Upper lobe of right lung (tissue), 1 donor: ENCODE measurements around the gene ZBTB7C. TPM values are rescaled to one million over a fixed set of nuclear protein-coding genes. Genes with fewer than 3 reads are reported as not detected.
A peak's percentile ranks its signal among the peaks of the same experiment; 100 is the strongest.

Experiments used
- ATAC-seq: fragments of 200-7000 bp; cut with Tn5 transposase; one replicate; pipeline ENCODE4 v1.9.1; 2020; ENCODE audit warnings: mild to moderate bottlenecking, moderate library complexity
- DNase-seq: peaks from one replicate; pipeline ENCODE4 v3.0.0-alpha.2; 2020
- H3K27ac ChIP-seq: fragments of 200-600 bp; one replicate; pipeline ENCODE4 v1.8.0; 2022
- H3K27me3 ChIP-seq: fragments of 200-600 bp; one replicate; pipeline ENCODE4 v1.8.0; 2022; ENCODE audit warnings: mild to moderate bottlenecking
- H3K36me3 ChIP-seq: fragments of 200-600 bp; one replicate; pipeline ENCODE4 v1.8.0; 2022
- H3K4me1 ChIP-seq: fragments of 200-600 bp; one replicate; pipeline ENCODE4 v1.8.0; 2022
- H3K4me3 ChIP-seq: fragments of 200-600 bp; one replicate; pipeline ENCODE4 v1.8.0; 2022; ENCODE audit warnings: mild to moderate bottlenecking
- H3K9me3 ChIP-seq: fragments of 200-600 bp; one replicate; pipeline ENCODE4 v1.8.0; 2022
- intact Hi-C: fragments of 100-400 bp; cut with DNase I; formaldehyde crosslinking; loops from one replicate; pipeline ENCODE4 v1.11.0; 2022
- total RNA-seq: library from RNA; stranded (reverse); fragmentation: NEBNext Ultra II Directional; extraction: Animal tissue kit (Norgen Biotek cat#: 25700); gene quantifications from one replicate; pipeline ENCODE4 v1.2.1, GENCODE V29; 2021
- TF ChIP-seq, protein P1 (sequence below): fragments of 200-600 bp; IDR thresholded peaks from one replicate; pipeline ENCODE4 v1.8.0; 2022; ENCODE audit warnings: antibody characterized with exemption
- donor health status: DM: no; HTN: yes; CAD: no; lungs with severe emphysema.

Gene ZBTB7C
- total RNA-seq, 1 donor from 2014 or later, result 17.7 TPM

GRCh38 chr18:48110797-48111196 lies 298.4 kb downstream of the ZBTB7C start:
- Histone ChIP-seq H3K36me3 (no peaks in the 10 kb centered on the region), H3K4me1 (peaks cover 4% of the 10 kb centered on the region), H3K27me3 (no peaks in the 10 kb centered on the region), H3K4me3 (no peak overlapping the region), H3K9me3 (no peaks in the 10 kb centered on the region), H3K27ac (no peak overlapping the region)
- no peak for ATAC-seq
- intact Hi-C loops, result no loop called here
- DNase-seq, result no peak
- TF ChIP-seq, protein P1, sequence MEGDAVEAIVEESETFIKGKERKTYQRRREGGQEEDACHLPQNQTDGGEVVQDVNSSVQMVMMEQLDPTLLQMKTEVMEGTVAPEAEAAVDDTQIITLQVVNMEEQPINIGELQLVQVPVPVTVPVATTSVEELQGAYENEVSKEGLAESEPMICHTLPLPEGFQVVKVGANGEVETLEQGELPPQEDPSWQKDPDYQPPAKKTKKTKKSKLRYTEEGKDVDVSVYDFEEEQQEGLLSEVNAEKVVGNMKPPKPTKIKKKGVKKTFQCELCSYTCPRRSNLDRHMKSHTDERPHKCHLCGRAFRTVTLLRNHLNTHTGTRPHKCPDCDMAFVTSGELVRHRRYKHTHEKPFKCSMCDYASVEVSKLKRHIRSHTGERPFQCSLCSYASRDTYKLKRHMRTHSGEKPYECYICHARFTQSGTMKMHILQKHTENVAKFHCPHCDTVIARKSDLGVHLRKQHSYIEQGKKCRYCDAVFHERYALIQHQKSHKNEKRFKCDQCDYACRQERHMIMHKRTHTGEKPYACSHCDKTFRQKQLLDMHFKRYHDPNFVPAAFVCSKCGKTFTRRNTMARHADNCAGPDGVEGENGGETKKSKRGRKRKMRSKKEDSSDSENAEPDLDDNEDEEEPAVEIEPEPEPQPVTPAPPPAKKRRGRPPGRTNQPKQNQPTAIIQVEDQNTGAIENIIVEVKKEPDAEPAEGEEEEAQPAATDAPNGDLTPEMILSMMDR, result no peak

DNA sequence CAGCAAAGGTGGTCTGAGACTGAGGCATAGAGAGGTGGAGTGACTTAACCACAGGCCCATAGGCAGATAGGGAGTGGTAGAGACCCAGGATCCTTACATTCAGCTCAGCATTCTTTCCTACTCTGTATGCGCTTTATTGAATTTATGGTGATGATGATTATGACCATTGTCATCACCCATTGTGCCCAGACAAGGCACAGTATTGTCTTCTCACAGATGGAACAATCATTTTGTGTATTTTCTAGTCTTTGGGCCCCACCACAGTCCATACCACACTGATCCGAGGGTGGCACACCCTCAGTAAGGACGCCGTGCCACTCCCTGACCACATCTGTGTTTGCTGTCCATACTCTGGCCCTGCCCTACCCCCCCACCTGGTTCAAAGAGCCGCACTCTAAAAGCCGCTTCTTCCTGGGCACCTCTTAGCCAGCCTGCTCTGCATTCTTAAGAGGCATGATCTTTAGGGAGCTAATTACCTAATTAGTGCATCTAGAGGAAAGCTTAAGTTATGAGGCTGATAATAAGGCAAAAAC lies 299.2 kb downstream of the ZBTB7C start:
- no peaks in the 10 kb centered on the region for H3K9me3 ChIP-seq
- no peaks in the 10 kb centered on the region for H3K27me3 ChIP-seq
- no peak for DNase-seq
- no peak overlapping the region for H3K27ac ChIP-seq
- no peak overlapping the region for H3K4me3 ChIP-seq
- intact Hi-C loops, result no loop called here
- no peaks in the 10 kb centered on the region for H3K36me3 ChIP-seq
- TF ChIP-seq, protein P1, result no peak
- peaks cover 4% of the 10 kb centered on the region for H3K4me1 ChIP-seq
- ATAC-seq, result no peak

- DNase-seq (no peak), ATAC-seq (no peak)
- Histone ChIP-seq H3K27ac (no peak overlapping the region), H3K36me3 (no peaks in the 10 kb centered on the region), H3K27me3 (no peaks in the 10 kb centered on the region), H3K4me3 (no peak overlapping the region), H3K9me3 (no peaks in the 10 kb centered on the region), H3K4me1 (peaks cover 4% of the 10 kb centered on the region)
- intact Hi-C loops, result no loop called here
- TF ChIP-seq, protein P1, result no peak
Observed at GRCh38 chr18:48108136-48108535, 301.0 kb downstream of the ZBTB7C start.

DNA sequence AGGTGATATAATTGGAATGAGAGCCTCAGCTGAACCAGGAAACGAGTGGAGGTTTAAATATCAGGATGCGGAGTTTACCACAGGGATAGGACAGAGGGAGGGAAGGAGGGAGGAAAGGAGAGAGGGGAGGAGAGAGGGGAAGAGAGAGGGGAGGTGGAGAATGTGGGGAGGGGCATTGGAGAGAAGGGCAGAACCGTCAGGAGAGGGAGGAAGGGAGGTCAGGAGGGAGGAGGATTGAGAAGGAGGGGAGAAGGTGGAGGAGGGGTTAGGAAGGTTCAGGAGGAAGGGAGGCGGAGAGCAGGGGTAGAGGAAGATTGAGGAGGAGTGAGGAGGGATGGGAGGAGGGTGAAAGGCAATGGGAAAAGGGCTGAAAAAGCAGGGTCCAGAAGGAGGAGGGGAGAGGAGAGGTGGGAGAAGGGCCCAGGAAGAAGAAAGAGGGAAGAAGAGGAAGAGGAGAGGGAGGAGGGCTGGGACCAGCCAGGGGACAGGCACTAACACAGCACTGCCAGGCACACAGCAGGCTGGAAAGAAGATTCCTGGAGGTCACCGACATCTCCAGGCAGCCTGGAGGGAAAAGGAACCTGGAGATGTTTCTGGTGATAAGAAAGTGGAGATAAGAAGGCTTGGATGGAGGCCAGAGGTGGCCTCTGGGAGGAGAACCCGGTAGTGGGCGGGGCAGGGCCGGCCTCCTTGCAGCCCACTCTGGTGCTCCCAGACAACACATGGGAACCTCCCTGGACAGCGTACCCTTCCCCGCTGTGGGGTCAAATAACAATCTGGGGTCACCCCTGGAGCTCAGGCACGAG lies 302.0 kb downstream of the ZBTB7C start:
- Histone ChIP-seq H3K4me1 (peaks cover 4% of the 10 kb centered on the region), H3K36me3 (no peaks in the 10 kb centered on the region), H3K27me3 (no peaks in the 10 kb centered on the region), H3K4me3 (no peak overlapping the region), H3K9me3 (no peaks in the 10 kb centered on the region), H3K27ac (no peak overlapping the region)
- no peak for DNase-seq
- TF ChIP-seq, protein P1, result no peak
- ATAC-seq, result peak; percentile 40
- intact Hi-C loops, result no loop called here

DNA sequence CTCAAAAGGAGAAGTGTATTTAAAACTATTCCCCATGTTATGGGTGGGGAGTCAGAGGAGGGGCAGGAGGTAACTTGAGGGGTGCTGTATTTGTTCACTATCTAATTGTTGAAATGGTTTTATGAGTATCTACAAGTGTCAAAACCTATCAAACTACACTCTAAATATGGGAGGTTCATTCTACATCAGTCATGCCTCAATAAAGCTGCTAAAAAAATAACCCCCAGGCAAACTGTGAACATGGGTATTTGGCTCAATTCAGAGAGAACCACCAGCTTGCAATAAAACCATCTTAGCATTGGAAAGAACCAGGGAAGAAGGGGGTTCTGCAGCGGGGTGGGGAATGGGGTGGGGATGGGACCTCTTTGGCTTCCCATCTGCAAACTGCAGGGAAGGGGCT lies 302.7 kb downstream of the ZBTB7C start:
- TF ChIP-seq, protein P1, result no peak
- no peaks in the 10 kb centered on the region for H3K27me3 ChIP-seq
- ATAC-seq, result no peak

More for the DNA sequence above, 302.7 kb downstream of the ZBTB7C start:
- Histone ChIP-seq H3K4me1 (peaks cover 4% of the 10 kb centered on the region), H3K27ac (no peak overlapping the region), H3K36me3 (no peaks in the 10 kb centered on the region), H3K9me3 (no peaks in the 10 kb centered on the region), H3K4me3 (no peak overlapping the region)
- DNase-seq, result no peak
- intact Hi-C loops, result no loop called here
